Omental fat pad (tissue), 4 donors: ENCODE results near the gene AAK1. TPM values are rescaled to one million over a fixed set of nuclear protein-coding genes. Genes with fewer than 3 reads are reported as not detected.

Experiments
- ATAC-seq: fragments of 150-250 bp; one replicate; pipeline ENCODE4 v1.9.1; 2016; ENCODE audit warnings: mild to moderate bottlenecking, moderate library complexity; ENCODE audit not compliant: low FRiP score
- DNase-seq: peaks from one replicate; pipeline ENCODE4 v3.0.0-alpha.2; 2019; ENCODE audit warnings: low spot score
- total RNA-seq, 4 donors: library from RNA; depleted of rRNA; stranded (reverse); fragments of >200 nt; gene quantifications; one replicate each; pipeline ENCODE4 v1.1.0, GENCODE V29; 2016
- TF ChIP-seq, protein P1 (sequence below), 3 donors: fragments of 450-650 bp; IDR thresholded peaks; one replicate each; pipeline ENCODE4 v1.5.1; 2016 to 2017; ENCODE audit warnings: antibody characterized with exemption in 3 of 3, mild to moderate bottlenecking in 3 of 3, moderate library complexity in 2 of 3

AAK1 gene
- total RNA-seq, 4 donors from 2014 or later: 41.4 to 62.3 (median 42.5) TPM

DNA sequence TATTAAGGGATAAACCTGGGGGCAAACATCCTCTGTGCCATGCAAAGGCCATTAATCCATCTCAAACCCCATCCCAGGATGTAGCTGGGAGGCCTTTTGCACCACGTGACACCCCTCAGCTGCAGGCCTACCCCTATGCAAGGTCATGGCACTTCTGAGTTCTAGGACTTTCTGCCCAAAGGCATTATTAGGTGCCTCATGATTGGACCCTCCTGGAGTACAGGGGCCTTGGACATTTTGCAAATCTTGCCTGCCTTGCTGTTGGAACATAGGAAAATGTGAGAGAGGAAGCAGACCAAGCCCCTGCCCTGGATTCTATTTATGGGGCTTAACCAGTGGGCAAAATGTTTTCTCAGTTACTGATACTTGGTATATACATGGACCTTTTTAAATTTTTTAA lies 162.1 kb downstream of the AAK1 start:
- TF ChIP-seq, protein P1, sequence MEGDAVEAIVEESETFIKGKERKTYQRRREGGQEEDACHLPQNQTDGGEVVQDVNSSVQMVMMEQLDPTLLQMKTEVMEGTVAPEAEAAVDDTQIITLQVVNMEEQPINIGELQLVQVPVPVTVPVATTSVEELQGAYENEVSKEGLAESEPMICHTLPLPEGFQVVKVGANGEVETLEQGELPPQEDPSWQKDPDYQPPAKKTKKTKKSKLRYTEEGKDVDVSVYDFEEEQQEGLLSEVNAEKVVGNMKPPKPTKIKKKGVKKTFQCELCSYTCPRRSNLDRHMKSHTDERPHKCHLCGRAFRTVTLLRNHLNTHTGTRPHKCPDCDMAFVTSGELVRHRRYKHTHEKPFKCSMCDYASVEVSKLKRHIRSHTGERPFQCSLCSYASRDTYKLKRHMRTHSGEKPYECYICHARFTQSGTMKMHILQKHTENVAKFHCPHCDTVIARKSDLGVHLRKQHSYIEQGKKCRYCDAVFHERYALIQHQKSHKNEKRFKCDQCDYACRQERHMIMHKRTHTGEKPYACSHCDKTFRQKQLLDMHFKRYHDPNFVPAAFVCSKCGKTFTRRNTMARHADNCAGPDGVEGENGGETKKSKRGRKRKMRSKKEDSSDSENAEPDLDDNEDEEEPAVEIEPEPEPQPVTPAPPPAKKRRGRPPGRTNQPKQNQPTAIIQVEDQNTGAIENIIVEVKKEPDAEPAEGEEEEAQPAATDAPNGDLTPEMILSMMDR (IDR thresholded peaks at IDR 0.05): no peak
- DNase-seq: no peak
- ATAC-seq: no peak

DNA sequence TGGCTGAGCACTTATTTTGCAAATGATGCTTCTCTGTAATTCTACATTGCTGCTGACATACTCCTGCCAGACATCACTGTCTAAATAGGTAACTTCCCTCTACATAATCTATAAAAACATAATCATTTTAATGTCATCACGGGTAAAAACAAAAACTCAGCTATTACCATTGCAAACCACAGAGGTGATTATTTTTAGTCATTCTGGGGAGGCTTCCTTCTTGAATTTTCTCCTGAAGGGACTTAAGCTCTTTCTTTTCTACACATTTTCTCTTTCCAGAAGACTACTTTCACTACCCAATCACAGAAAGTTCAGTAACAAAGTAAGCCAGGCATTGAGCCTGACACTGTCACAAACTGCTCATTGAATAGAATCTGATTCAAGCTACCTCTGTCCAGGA lies 165.9 kb downstream of the AAK1 start:
- no peak for ATAC-seq
- DNase-seq: no peak
- TF ChIP-seq, protein P1 (IDR thresholded peaks at IDR 0.05): no peak

DNA sequence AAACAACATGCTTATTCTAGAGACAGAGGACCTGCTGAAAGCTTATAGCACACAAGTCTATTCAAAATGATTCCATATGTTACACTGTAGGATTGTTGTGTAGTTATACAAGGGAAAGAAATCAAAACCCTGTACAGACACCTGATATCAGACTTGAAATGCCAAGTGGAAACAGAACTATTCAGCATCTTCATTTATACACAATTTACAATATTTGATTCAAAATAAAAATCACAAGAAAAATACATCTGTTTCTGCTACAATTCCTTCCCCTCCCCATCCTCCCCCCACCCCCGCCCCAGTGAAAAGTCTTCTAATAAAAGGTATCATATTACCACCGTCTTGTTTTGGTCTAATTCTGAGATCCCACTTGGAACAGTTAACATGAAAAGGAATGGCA lies 168.9 kb downstream of the AAK1 start:
- TF ChIP-seq, protein P1 (IDR thresholded peaks at IDR 0.05): no peak
- DNase-seq: no peak
- ATAC-seq: no peak

DNA sequence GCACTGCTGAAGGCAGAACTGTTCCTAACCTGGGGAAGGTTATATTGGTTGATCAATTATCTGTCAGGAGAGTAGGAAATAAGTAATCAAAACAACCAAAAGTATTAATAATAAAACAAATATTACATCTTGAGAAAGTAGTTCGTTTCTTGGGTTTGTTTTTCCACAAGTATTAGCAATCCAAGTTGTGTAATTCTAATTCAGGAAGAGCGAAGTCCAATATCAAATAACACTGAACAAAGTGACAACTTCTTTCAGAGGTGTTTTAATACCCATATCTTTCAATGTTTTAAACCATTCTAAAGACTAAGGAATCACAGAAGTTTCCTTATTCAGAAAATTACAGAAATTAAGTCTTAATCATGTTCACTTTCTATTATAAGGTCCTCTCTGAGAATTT lies 171.7 kb downstream of the AAK1 start:
- ATAC-seq: no peak
- TF ChIP-seq, protein P1 (IDR thresholded peaks at IDR 0.05): no peak
- no peak for DNase-seq

DNA sequence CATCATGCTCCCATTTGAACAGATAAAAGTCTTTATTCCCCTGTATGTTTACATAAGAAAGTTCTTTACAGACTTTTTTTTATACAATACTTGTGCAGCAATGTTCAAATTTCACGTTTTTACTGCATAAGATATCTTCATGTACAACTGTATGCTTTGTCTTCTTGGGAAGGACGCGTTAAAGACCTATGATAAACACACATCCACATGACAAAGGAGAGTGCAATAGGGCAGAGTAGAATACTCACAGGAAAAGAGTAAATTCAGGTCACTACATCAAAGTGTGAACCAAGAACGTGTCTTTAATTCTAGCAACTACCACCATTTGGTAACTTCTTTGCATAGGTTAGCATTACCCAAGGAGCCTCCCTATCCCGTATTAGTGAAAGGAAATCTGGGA lies 172.6 kb downstream of the AAK1 start:
- TF ChIP-seq, protein P1 (IDR thresholded peaks at IDR 0.05): no peak
- no peak for DNase-seq

DNA sequence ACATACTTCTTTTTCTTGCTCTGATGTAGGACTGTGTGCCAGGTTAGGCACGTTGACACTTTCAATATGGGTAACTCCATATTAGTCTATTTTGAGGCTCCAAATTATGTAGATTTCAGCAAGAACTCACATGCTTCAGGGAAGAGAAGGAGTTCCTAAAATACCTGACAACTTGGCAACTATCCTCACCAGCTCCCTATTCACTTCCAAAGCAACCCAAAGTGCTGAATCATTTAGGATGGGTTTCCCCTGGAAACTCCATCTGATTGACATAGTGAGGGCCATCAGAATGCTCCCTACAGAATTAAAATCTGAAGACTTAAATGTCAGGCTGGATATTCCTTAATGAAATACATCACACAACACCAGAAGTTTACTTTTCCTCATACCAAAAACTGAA lies 173.8 kb downstream of the AAK1 start:
- no peak for DNase-seq
- TF ChIP-seq, protein P1 (IDR thresholded peaks at IDR 0.05): no peak
- peak; percentile 82 for ATAC-seq

More for the DNA sequence above, 172.6 kb downstream of the AAK1 start:
- ATAC-seq: no peak

DNA sequence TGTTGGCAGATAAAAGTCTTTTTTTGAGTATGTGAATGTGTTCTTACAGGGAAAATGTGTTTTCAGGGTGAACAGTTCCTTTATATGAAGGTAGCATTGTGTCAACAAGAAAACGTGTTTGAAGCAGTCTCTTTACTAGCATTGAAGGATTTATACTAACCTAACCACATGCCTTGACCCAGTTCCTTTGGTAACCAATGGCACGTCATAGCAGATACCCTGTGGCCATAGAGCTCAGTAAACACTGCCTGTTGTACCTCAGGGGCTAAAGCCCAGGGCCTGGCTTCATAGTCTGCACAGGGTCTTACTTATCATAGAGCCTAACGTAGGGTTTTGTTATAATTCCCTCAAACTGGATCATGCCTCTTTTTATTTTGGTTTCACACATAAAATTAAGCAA lies 174.2 kb downstream of the AAK1 start:
- TF ChIP-seq, protein P1 (IDR thresholded peaks at IDR 0.05): no peak
- DNase-seq (no peak), ATAC-seq (no peak)
